Motor neuron (in vitro differentiated cells): Measurements from ENCODE around the gene LAMB1. TPM values are rescaled to one million over a fixed set of nuclear protein-coding genes. Genes with fewer than 3 reads are reported as not detected.
"Not testable (repeated sequence)": the region's sequence is repeated elsewhere in the genome, so short reads cannot be mapped to it uniquely, and the experiment has no call there.

Source experiments
- ATAC-seq, 8 experiments: fragments of 200-7000 bp; cut with Tn5 transposase; replicated peaks in 6 of 8; 2 replicates each; pipeline ENCODE4 v1.8.0; 2021; ENCODE audit warnings: mild to moderate bottlenecking in 8 of 8, moderate library complexity in 8 of 8
- H3K27ac ChIP-seq, 2 donors: fragments of 250-450 bp; sonication (Bioruptor Pico); 2 replicates each; pipeline ENCODE4 v1.9.0; 2021; ENCODE audit warnings: antibody characterized with exemption in 2 of 2, mild to moderate bottlenecking in 2 of 2, moderate library complexity in 1 of 2
- H3K4me1 ChIP-seq, 2 donors: fragments of 250-450 bp; sonication (Bioruptor Pico); replicated peaks in 1 of 2; 2 replicates each; pipeline ENCODE4 v1.6.1; 2021; ENCODE audit warnings: antibody characterized with exemption in 2 of 2, mild to moderate bottlenecking in 2 of 2, moderate library complexity in 1 of 2
- H3K4me3 ChIP-seq, 5 donors: fragments of 250-450 bp; sonication (Bioruptor Pico); 2 replicates each; pipeline ENCODE4 v1.9.0; 2021; ENCODE audit warnings: antibody characterized with exemption in 5 of 5, mild to moderate bottlenecking in 5 of 5, moderate library complexity in 4 of 5
- WGBS, 10 experiments: fragments of 450-650 bp; shearing (Covaris generic); methylation state at CpG; one replicate each; pipeline ENCODE4 v1.0.0; 2022; 5-methylcytosine and 5-hydroxymethylcytosine counted together
- in situ Hi-C, 9 experiments: fragments of 400-800 bp; cut with MboI; loops; one replicate each; pipeline ENCODE4 v1.15.0; 2021; ENCODE audit warnings: low sequenced_read_pairs in 9 of 9, low pct_unique_long_range_greater_than_20kb in 2 of 9; ENCODE audit not compliant: unreplicated experiment in 9 of 9
- total RNA-seq, 8 experiments: library from RNA; unstranded; fragments of 300-600 nt; gene quantifications; 2 replicates each; pipeline versions ENCODE4 v1.2.3 to v1.2.4, GENCODE V29; 2022

Gene LAMB1
- total RNA-seq, 8 experiments from 2014 or later = 11.1 to 564 (median 88.7) TPM

DNA sequence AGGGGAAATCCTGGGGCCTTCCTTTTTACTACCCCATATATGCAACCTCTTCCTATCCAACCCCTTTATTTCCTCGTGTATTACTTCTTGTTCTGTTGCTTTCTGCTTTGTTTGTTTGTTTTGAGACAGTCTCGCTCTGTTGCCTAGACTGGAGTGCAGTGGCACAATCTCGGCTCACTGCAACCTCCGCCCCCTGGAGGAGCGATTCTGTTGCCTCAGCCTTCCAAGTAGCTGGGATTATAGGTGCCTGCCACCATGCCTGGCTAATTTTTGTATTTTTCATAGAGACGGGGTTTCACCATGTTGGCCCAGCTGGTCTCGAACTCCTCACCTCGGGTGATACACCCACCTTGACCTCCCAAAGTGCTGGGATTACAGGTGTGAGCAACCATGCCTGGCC is 30.3 kb upstream of the LAMB1 start:
- H3K27ac ChIP-seq, H3K4me1 ChIP-seq, in situ Hi-C loops, ATAC-seq, H3K4me3 ChIP-seq: not testable (repeated sequence)
- WGBS, 10 experiments = 67 to 93% (median 83%) methylated on average over 2 to 6 of the region's 8 CpGs

DNA sequence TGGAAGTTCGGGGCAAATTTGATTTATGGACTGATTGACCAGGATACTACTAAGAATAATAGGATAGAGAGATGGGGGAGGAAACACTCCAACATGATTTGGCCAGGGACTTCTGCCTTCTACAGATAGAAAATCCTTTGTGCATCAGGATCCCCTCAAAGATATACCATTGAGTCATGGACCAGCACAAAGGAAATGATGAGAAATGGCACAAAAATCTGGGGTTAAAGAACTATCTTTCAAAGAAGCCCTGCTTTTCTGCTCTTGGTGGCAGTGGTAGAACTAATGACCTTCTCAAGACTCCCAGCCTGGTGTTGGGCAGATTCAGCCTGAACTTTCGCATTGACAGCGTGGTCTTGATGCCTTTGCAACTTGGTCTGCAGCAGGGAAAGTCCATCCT is 27.6 kb upstream of the LAMB1 start:
- H3K27ac ChIP-seq = no peak overlapping the region
- WGBS, 10 experiments = 11 to 100% (median 80%) methylated on average over 1 to 3 of the region's 3 CpGs; no CpG with 5 or more reads in 1 of the 10 experiments
- in situ Hi-C loops = no loop called here
- no peaks in the 10 kb centered on the region for H3K4me1 ChIP-seq
- H3K4me3 ChIP-seq = no peak overlapping the region
- no peak for ATAC-seq

DNA sequence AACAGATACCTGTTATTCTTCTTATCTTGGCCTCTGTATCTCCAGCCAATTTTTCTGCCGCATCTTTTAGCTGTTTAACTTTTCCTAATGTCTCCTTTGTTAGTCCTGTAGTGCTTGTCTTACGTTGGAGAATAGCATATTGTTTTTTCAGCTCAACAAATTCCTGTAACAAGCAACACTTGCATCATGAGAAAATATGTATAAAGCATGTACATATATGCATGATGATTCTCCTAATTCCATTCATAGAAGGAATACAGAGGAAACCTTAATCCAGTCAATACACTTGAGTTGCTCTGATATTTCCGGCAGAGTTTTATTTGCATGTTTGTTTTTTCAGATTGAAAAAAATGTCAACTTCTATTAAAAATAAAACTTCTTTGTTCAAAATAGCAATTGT is 26.1 kb upstream of the LAMB1 start:
- Histone ChIP-seq H3K27ac (no peak overlapping the region), H3K4me1 (no peaks in the 10 kb centered on the region), H3K4me3 (no peak overlapping the region)
- in situ Hi-C loops = no loop called here
- 33 to 100% (median 96%) methylated on average over 1 to 3 of the region's 3 CpGs for WGBS, 10 experiments
- ATAC-seq = peak in 3 of 8 experiments; percentile 69 to 94 (median 82)

DNA sequence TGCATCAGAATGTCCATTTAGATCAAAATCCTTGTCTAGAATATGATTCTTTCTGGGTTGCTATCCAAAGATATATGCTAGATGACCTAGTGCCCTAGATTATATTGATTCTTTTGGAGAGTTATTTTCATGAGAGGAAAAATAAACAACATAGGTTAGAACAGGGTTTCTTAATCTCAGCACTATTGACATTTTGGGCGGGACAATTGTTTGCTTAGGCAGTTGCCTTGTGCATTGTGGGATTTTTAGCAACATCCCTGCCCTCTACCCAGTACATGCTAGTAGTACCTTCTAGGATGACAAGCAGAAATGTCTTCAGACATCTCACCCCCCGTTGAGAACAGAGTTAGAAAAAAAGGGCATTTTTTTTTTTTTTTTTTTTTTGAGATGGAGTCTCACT is 25.1 kb upstream of the LAMB1 start:
- WGBS, 10 experiments = 68 to 100% (median 83%) methylated on average over 1 to 2 of the region's 2 CpGs; no CpG with 5 or more reads in 2 of the 10 experiments
- in situ Hi-C loops = no loop called here
- ATAC-seq = peak in 1 of 8 experiments; percentile 67

DNA sequence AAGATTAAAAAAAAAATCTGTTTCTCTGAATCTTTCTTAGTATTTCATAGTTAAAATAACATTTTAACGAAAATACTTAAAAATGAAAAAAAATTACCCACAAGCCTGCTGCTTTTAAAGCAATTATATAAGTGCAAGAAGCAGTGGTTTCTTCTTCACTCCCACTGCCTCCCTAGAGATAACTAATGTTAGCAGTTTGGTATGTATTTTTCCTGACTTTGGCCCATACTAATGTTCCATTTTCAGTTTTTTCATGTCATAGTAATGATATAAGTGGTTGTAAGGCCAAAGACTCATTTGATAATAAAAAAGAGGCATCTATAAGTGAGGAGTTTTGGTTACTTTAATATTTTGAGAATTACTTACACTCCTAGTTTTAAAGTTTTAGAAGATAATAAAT is 24.3 kb upstream of the LAMB1 start:
- 17 to 80% (median 67%) methylated on average over 1 of the region's 1 CpG; no CpG with 5 or more reads in 1 of the 10 experiments for WGBS, 10 experiments

More for the DNA sequence above, 25.1 kb upstream of the LAMB1 start:
- Histone ChIP-seq H3K4me3 (no peak overlapping the region), H3K4me1 (no peaks in the 10 kb centered on the region), H3K27ac (no peak overlapping the region)

DNA sequence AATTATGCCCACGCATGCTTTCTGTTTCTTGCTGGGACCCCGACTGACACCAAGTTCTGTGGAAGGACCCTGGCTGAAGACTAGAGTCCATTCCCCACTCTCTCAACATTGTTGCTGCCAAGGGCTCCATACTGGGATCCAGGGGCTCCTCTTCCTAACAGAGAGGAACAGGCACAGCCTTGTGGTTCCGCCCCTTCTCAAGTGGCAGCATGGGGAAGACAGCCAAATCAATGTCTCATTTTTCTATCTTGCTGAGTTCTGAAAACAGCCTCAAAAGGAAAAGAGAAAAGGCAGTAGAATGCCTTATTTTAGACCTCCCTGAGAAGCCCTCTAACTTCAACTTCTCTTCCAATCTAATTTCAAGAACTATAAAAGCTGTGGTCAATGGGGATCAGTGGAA is 23.7 kb upstream of the LAMB1 start:
- ATAC-seq = peak in 1 of 8 experiments; percentile 19

More for the DNA sequence above, 24.3 kb upstream of the LAMB1 start:
- Histone ChIP-seq H3K27ac (no peak overlapping the region), H3K4me3 (no peak overlapping the region), H3K4me1 (no peaks in the 10 kb centered on the region)
- ATAC-seq = no peak
- in situ Hi-C loops = no loop called here

DNA sequence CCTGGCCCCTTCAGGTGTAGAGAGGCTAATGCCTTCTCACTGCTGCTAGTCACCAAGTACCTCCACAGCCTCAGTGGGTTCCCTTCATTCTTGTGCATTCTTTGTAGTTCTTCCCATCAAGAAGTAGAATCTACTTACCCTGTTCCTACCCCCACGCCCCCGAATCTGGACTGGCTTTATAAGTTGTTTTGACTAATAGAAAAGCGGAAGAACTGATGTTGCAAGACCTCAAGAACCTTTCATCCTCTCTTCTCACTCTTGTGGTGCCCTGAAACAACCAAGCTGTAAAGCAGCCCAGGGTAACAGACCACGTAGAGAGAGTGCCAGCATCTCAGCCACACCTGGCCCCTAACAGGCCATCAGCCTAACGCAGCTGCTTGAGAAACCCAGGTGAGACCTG is 23.2 kb upstream of the LAMB1 start:
- 82 to 100% (median 89%) methylated on average over 2 to 5 of the region's 5 CpGs; no CpG with 5 or more reads in 2 of the 10 experiments for WGBS, 10 experiments

More for the DNA sequence above, 23.7 kb upstream of the LAMB1 start:
- Histone ChIP-seq H3K4me1 (no peaks in the 10 kb centered on the region), H3K4me3 (no peak overlapping the region), H3K27ac (no peak overlapping the region)
- WGBS, 10 experiments = 85 to 100% (median 94%) methylated on average over 1 to 3 of the region's 3 CpGs; no CpG with 5 or more reads in 4 of the 10 experiments
- in situ Hi-C loops = no loop called here

DNA sequence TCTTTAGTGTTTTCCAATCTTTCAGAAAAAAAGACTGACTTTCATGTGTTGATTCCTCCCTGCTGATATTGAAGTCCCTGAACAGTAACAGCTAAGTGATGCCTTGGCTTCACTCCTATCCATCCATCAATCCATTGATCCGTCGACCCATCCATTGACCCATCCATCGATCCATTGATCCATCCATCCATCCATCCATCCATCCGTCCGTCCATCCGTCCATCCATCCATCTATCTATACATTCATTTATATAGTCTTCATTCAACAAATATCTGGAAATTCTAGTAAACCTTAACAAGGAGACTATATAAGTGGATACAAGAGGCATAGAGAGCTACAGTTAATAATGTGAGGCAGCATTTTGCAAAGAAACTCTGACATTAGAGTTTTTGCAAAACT is 21.6 kb upstream of the LAMB1 start:
- H3K4me1 ChIP-seq = no peaks in the 10 kb centered on the region
- H3K27ac ChIP-seq = no peak overlapping the region
- in situ Hi-C loops = no loop called here
- ATAC-seq = no peak
- H3K4me3 ChIP-seq = no peak overlapping the region
- WGBS, 10 experiments = 57 to 100% (median 94%) methylated on average over 3 to 6 of the region's 6 CpGs; no CpG with 5 or more reads in 1 of the 10 experiments

More for the DNA sequence above, 23.2 kb upstream of the LAMB1 start:
- no peak overlapping the region for H3K4me3 ChIP-seq
- no peak overlapping the region for H3K27ac ChIP-seq
- no peaks in the 10 kb centered on the region for H3K4me1 ChIP-seq
- ATAC-seq = no peak
- in situ Hi-C loops = no loop called here

DNA sequence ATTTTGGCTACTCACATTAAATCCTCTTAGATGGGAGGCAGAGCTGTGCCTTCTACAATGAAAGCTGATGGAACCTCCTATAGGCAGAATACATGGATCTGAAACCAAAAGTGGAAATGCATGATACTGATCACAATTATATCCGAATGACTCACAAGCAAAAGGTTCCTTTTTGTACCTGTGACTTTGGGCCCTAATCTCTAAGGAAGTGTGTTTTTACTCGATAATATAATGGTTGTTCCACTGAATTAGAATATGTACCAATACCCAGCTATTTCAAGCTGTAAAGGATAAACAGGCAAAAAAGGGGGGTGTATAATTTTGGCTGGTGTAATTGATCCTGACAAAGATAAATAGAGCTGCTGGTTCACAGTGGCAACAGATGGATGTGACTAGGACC is 17.6 kb upstream of the LAMB1 start:
- Histone ChIP-seq H3K4me3 (no peak overlapping the region), H3K27ac (no peak overlapping the region), H3K4me1 (peaks cover 0 to 6% of the 10 kb centered on the region in 2 donors)
- 55 to 100% (median 86%) methylated on average over 1 to 2 of the region's 2 CpGs; no CpG with 5 or more reads in 1 of the 10 experiments for WGBS, 10 experiments
- in situ Hi-C loops = no loop called here
- no peak for ATAC-seq

DNA sequence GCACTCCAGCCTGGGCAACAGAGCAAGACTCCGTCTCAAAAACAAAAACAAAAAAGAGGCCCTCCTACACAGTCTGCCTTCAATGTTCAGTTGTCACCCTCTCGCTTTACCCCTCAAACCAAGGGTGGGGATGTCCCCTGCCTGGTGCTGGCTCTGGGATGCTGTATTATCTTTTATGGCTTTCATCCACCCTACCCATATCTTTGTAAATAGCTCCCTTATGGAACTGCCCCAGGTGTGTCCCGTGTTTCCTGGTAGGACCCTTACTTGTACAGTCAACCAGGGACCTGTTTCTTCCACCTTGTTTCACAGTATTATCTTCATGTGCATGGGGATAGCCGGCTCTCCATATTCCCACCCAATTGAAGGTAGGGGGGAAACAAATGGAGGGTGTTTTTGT is 15.7 kb upstream of the LAMB1 start:
- Histone ChIP-seq H3K27ac (no peak overlapping the region), H3K4me3 (no peak overlapping the region), H3K4me1 (peaks cover 0 to 6% of the 10 kb centered on the region in 2 donors)
- no peak for ATAC-seq
- WGBS, 10 experiments = 80 to 100% (median 100%) methylated on average over 1 to 4 of the region's 4 CpGs; no CpG with 5 or more reads in 3 of the 10 experiments
- in situ Hi-C loops = no loop called here

DNA sequence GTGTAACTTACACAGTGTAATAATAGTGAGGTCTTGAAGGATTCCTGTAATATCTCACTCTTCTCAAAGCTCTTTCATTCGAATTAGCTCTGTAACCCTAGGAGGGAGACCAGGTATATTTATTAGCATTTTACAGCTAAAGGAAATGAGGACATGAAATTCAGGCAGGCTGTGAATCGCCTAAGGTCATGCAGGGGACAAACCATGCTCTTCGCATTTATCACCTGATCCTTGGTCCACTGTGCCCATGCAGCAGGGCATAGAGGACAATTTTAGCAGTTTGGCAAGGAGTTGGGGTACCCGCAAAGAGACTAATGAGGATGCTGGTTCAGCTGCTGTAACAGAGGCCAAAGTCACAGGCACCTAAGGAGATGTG is 14.8 kb upstream of the LAMB1 start:
- H3K4me1 ChIP-seq = peaks cover 0 to 6% of the 10 kb centered on the region in 2 donors
- H3K4me3 ChIP-seq = no peak overlapping the region
- ATAC-seq = peak in 2 of 8 experiments; percentile 31 to 60
- WGBS, 10 experiments = 54 to 100% (median 74%) methylated on average over 1 to 3 of the region's 4 CpGs; no CpG with 5 or more reads in 4 of the 10 experiments
- H3K27ac ChIP-seq = no peak overlapping the region
- in situ Hi-C loops = no loop called here

DNA sequence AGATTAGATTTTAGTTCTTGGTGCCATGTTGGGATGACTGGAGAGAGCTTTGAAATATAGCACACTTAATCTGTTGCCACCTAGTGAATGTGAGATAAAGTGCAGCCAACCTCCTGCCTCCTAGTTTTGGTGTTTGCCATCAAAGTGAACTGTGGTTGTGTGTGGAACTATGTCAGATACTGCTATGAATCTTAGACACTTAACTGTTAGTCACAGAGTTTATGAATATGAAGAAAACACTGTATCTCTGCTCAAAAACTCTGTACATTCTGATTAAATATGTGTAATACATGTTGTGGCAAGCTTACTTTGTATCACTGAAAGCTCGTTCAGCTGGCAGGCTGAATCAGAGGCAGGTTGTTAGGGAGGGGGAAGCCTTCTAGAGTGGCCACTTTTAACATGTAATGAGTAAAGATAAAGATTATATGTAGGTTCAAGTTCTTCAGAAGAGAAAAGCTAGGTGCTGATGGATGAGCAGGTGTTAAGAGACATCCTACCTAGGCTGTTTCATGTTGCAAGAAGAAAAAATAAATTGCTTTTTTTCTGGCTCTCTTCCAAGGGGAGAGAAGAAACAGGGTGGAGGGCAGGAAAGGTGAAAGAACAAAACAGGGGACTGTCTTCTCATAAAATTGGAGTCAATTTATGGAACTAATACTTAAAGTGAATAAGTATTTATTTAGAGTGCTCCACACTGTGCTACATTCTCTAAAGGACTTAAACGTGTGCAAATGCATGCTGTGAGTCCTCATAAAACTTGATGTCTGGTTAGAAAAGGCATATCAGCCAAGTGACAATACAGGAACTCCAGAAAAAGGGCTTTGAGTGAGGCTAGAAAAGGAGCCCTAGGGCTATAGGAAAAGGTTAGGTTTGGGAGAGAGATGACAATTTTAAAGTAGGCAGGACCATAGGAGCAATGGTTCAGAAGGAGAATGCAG is 14.1 kb upstream of the LAMB1 start:
- peaks cover 0 to 6% of the 10 kb centered on the region in 2 donors for H3K4me1 ChIP-seq
- no peak overlapping the region for H3K4me3 ChIP-seq
- ATAC-seq = peak in 4 of 8 experiments; percentile 69 to 77 (median 73)
- in situ Hi-C loops = no loop called here
- no peak overlapping the region for H3K27ac ChIP-seq
- WGBS, 10 experiments = 31 to 100% (median 51%) methylated on average over 1 to 2 of the region's 2 CpGs; no CpG with 5 or more reads in 1 of the 10 experiments

DNA sequence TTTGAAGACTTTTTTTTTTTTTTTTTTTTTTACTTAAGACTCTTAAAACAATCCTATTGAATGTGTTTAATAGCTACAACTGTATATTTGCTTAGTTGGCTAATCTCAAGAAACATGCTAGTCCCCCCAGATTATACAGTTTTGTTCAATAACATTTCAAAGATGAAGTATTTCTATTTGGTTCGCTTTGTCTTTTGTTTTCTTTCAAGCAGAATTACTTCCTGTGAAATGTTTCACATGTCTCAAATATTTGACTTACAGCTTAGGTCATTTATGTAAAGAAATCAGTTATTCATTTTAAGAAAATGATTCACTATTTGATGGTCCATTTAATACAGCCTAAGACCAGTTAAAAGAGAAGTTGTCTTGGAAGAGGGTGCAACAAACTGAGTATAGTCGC is 12.8 kb upstream of the LAMB1 start:
- Histone ChIP-seq H3K4me1 (peaks cover 0 to 6% of the 10 kb centered on the region in 2 donors), H3K4me3 (no peak overlapping the region), H3K27ac (no peak overlapping the region)
- in situ Hi-C loops = no loop called here
- 75 to 100% (median 90%) methylated on average over 1 to 2 of the region's 2 CpGs; no CpG with 5 or more reads in 1 of the 10 experiments for WGBS, 10 experiments
- ATAC-seq = no peak
